Nephron (organoid): Measurements from ENCODE around the gene CRX.

Experiments used
- H3K27ac Mint-ChIP-seq, 3 experiments: 2 replicates each; pipeline ENCODE4 v1.8.0; 2020; ENCODE audit warnings: mixed read lengths in 3 of 3, mild to moderate bottlenecking in 2 of 3, moderate library complexity in 1 of 3
- H3K27me3 Mint-ChIP-seq: 2 replicates; pipeline ENCODE4 v1.8.0; 2021; ENCODE audit warnings: low read depth, mild to moderate bottlenecking, moderate library complexity, mixed read lengths
- H3K36me3 Mint-ChIP-seq: 2 replicates; pipeline ENCODE4 v1.8.0; 2020; ENCODE audit warnings: low read depth, mixed read lengths
- H3K4me1 Mint-ChIP-seq: 2 replicates; pipeline ENCODE4 v1.8.0; 2020; ENCODE audit warnings: mixed read lengths
- H3K4me3 Mint-ChIP-seq, 3 experiments: 2 replicates each; pipeline ENCODE4 v1.8.0; 2020; ENCODE audit warnings: mild to moderate bottlenecking in 3 of 3, mixed read lengths in 3 of 3, moderate library complexity in 2 of 3
- H3K9me3 Mint-ChIP-seq: 2 replicates; pipeline ENCODE4 v1.8.0; 2020; ENCODE audit warnings: mixed read lengths
- CTCF ChIP-seq, 3 experiments: fragments of 200-600 bp; sonication (generic); IDR thresholded peaks; one replicate each; pipeline ENCODE4 v1.5.0; 2021; ENCODE audit warnings: antibody characterized with exemption in 3 of 3; ENCODE audit not compliant: unreplicated experiment in 3 of 3

Gene CRX

GRCh38 chr19:47882890-47883289 lies 61.2 kb downstream of the CRX start:
- no peaks in the 10 kb centered on the region for H3K4me1 Mint-ChIP-seq
- peaks cover under 1% of the 10 kb centered on the region for H3K9me3 Mint-ChIP-seq
- H3K4me3 Mint-ChIP-seq, result no peak overlapping the region
- no peaks in the 10 kb centered on the region for H3K36me3 Mint-ChIP-seq
- no peak overlapping the region for H3K27ac Mint-ChIP-seq
- H3K27me3 Mint-ChIP-seq, result peaks cover 6% of the 10 kb centered on the region
- no peak for TF ChIP-seq CTCF (IDR thresholded peaks at IDR 0.05; ENCODE audit: unreplicated experiment in 3 of 3)

- TF ChIP-seq CTCF (IDR thresholded peaks at IDR 0.05; ENCODE audit: unreplicated experiment in 3 of 3), result no peak
- no peak overlapping the region for H3K27ac Mint-ChIP-seq
- peaks cover 3% of the 10 kb centered on the region for H3K27me3 Mint-ChIP-seq
- no peaks in the 10 kb centered on the region for H3K4me1 Mint-ChIP-seq
- H3K4me3 Mint-ChIP-seq, result no peak overlapping the region
- no peaks in the 10 kb centered on the region for H3K9me3 Mint-ChIP-seq
- H3K36me3 Mint-ChIP-seq, result no peaks in the 10 kb centered on the region
Observed at GRCh38 chr19:47885067-47885463, 63.3 kb downstream of the CRX start.

- no peak within 1 kb of the TSS for H3K4me3 Mint-ChIP-seq
- H3K36me3 Mint-ChIP-seq, result no peaks in the 10 kb centered on the region
- H3K27me3 Mint-ChIP-seq, result peaks cover 3% of the 10 kb centered on the region
- no peak for TF ChIP-seq CTCF (IDR thresholded peaks at IDR 0.05; ENCODE audit: unreplicated experiment in 3 of 3)
- H3K27ac Mint-ChIP-seq, result no peak within 1 kb of the TSS
- no peaks in the 10 kb centered on the region for H3K9me3 Mint-ChIP-seq
- H3K4me1 Mint-ChIP-seq, result peaks cover 4% of the 10 kb centered on the region
Observed at GRCh38 chr19:47886010-47886559, 64.3 kb downstream of the CRX start, which contains the start of gene SULT2A1. TSS of gene SULT2A1 (minus strand) at chr19:47886315. CDS start at chr19:47886257, 58 bp downstream.

GRCh38 chr19:47890865-47891621 lies 69.3 kb downstream of the CRX start:
- no peak for TF ChIP-seq CTCF (IDR thresholded peaks at IDR 0.05; ENCODE audit: unreplicated experiment in 3 of 3)
- H3K27ac Mint-ChIP-seq, result peak overlapping the region; percentile 91 to 100 (median 97)
- peaks cover 3% of the 10 kb centered on the region for H3K9me3 Mint-ChIP-seq
- no peak overlapping the region for H3K4me3 Mint-ChIP-seq
- H3K36me3 Mint-ChIP-seq, result no peaks in the 10 kb centered on the region
- H3K27me3 Mint-ChIP-seq, result no peaks in the 10 kb centered on the region
- H3K4me1 Mint-ChIP-seq, result peaks cover 13% of the 10 kb centered on the region

- TF ChIP-seq CTCF (IDR thresholded peaks at IDR 0.05; ENCODE audit: unreplicated experiment in 3 of 3), result no peak
- Mint-ChIP-seq H3K4me3 (no peak overlapping the region), H3K36me3 (no peaks in the 10 kb centered on the region)
Observed at GRCh38 chr19:47891622-47891922, 69.8 kb downstream of the CRX start.

More at GRCh38 chr19:47891622-47891922, 69.8 kb downstream of the CRX start:
- H3K9me3 Mint-ChIP-seq, result peaks cover 8% of the 10 kb centered on the region
- no peaks in the 10 kb centered on the region for H3K27me3 Mint-ChIP-seq
- H3K4me1 Mint-ChIP-seq, result peaks cover 13% of the 10 kb centered on the region
- peak overlapping the region; percentile 91 to 100 (median 97) for H3K27ac Mint-ChIP-seq
